Measurements from ENCODE around the gene RAB23. TPM values are rescaled to one million over a fixed set of nuclear protein-coding genes. Genes with fewer than 3 reads are reported as not detected.
A peak's percentile ranks its signal among the peaks of the same experiment; 100 is the strongest.

Gene RAB23
- total and polyA plus RNA-seq, 2 experiments from 2014 or later, result 5.2 to 16.7 TPM

DNA sequence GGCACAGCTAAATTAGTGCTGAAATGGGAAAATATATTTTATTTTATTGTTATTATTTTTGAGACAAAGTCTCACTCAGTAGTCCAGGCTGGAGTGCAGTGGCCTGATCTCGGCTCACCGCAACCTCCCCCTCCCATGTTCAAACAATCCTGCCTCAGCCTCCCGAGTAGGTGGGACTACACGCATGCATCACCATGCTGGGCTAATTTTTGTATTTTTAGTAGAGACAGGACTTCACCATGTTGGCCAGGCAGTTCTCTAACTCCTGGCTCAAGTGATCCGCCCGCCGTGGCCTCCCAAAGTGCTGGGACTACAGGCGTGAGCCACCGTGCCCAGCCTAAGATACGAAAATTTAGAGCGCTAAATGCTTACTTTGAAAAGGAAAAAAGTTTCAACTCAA is 4.8 kb downstream of the RAB23 start (continued):
- TF ChIP-seq ZNF462 (CRISPR knock-in tag; IDR thresholded peaks at IDR 0.05), result no peak
- no peak for TF ChIP-seq REST (IDR thresholded peaks at IDR 0.05; ENCODE audit: unreplicated experiment)

- Mint-ChIP-seq H3K4me1 (peaks cover 30% of the 10 kb centered on the region), H3K27ac (no peak overlapping the region; the same call in 1 of the 2 replicates), H3K27me3 (ENCODE audit: insufficient read depth, low read depth, poor library complexity) (peaks cover 2% of the 10 kb centered on the region), H3K4me3 (no peak overlapping the region), H3K36me3 (ENCODE audit: low read depth) (peaks cover 10% of the 10 kb centered on the region; the same call in 2 of the 3 replicates), H3K9me3 (peaks cover 10% of the 10 kb centered on the region)
- Histone ChIP-seq H2AFZ (no peak overlapping the region), H3F3A (replicated peaks; ENCODE audit: low read depth) (no peaks in the 10 kb centered on the region), H3K27me3 (ENCODE audit: insufficient read depth) (no peaks in the 10 kb centered on the region), H3K4me2 (no peak overlapping the region), H4K20me1 (replicated peaks; ENCODE audit: insufficient read depth) (peaks cover 20% of the 10 kb centered on the region), H3K36me3 (ENCODE audit: insufficient read depth) (no peaks in the 10 kb centered on the region), H3K9me2 (ENCODE audit: insufficient read depth) (no peaks in the 10 kb centered on the region), H3K27ac (ENCODE audit: low read depth) (no peak overlapping the region), H3K4me1 (ENCODE audit: insufficient read depth) (peaks cover 3% of the 10 kb centered on the region; the same call in 1 of the 2 replicates), H3K79me2 (replicated peaks; ENCODE audit: insufficient read depth) (peaks cover 98% of the 10 kb centered on the region), H3K4me3 (no peak overlapping the region)
- TF ChIP-seq CTCF (conservative IDR thresholded peaks at IDR 0.05; ENCODE audit: low read depth in 2 of 2), result peak in 1 of 2 experiments; percentile 41; a peak in 1 of 4 replicates
- TF ChIP-seq ZNF114 (CRISPR knock-in tag; IDR thresholded peaks at IDR 0.05), result no peak
- TF ChIP-seq STAT1 (IDR thresholded peaks at IDR 0.05; ENCODE audit: unreplicated experiment), result no peak
- no peak for TF ChIP-seq POLR2AphosphoS5 (IDR thresholded peaks at IDR 0.05; ENCODE audit: low read depth)
- DNase-seq (ENCODE audit: low spot score) (no peak), ATAC-seq (no peak)
Observed at GRCh38 chr6:57216235-57217101, 5.6 kb downstream of the RAB23 start.

All from GM23338 (cell line).